Endothelial cell of umbilical vein (primary cell): ENCODE results near the gene RIOK3. TPM values are rescaled to one million over a fixed set of nuclear protein-coding genes. Genes with fewer than 3 reads are reported as not detected.
A peak's percentile ranks its signal among the peaks of the same experiment; 100 is the strongest.

Experiments used
- BruUV-seq: library from RNA; stranded (reverse); fragments of 400-500 nt; replicated peaks from 2 replicates; lab custom pipeline; 2021; lab: Mats Ljungman, UMichigan
- CTCF ChIA-PET: fragments of 300-600, 350-600 bp; sonication (Branson Sonifier 250); formaldehyde crosslinking; loops from one replicate; lab custom pipeline; 2021; ENCODE audit warnings: antibody characterized with exemption, inconsistent platforms; lab: Charles Lee
- POLR2A ChIA-PET: fragments of 300-600, 350-600 bp; sonication (Branson Sonifier 250); formaldehyde crosslinking; loops from one replicate; lab custom pipeline; 2021; ENCODE audit warnings: antibody characterized with exemption, inconsistent platforms; lab: Charles Lee
- DNase-seq: peaks from one replicate; pipeline ENCODE4 v3.0.0-alpha.2; 2011; ENCODE audit warnings: low read depth, low spot score
- FAIRE-seq: peaks from 2 replicates; lab custom pipeline; 2011; peaks lifted over from hg19 to GRCh38; lab: Jason Lieb, UNC
- H2AFZ ChIP-seq: 2 replicates; pipeline ENCODE4 v1.6.0; 2012; ENCODE audit warnings: low read depth, low read length, control low read depth, inconsistent platforms
- H3K27ac ChIP-seq: 2 replicates; pipeline ENCODE4 v1.5.1; 2011; ENCODE audit warnings: low read depth, mild to moderate bottlenecking, control low read depth, low read length, moderate library complexity; ENCODE audit not compliant: insufficient read depth
- H3K27me3 ChIP-seq, 2 experiments: 2 replicates each; pipeline versions ENCODE4 v1.6.0 to v1.6.1; 2011; ENCODE audit warnings: low read length in 2 of 2, mixed read lengths in 1 of 2; ENCODE audit not compliant: control insufficient read depth in 2 of 2, insufficient read depth in 2 of 2
- H3K36me3 ChIP-seq, 2 experiments: 2 replicates in 1 of 2; 3 replicates in 1 of 2; pipeline ENCODE4 v1.5.1; 2011; ENCODE audit warnings: low read length in 2 of 2, mild to moderate bottlenecking in 1 of 2, moderate library complexity in 1 of 2; ENCODE audit not compliant: control insufficient read depth in 2 of 2, insufficient read depth in 2 of 2; ENCODE audit errors: extremely low read depth in 1 of 2
- H3K4me1 ChIP-seq: 3 replicates; pipeline ENCODE4 v1.5.1; 2011; ENCODE audit warnings: mild to moderate bottlenecking, low read length; ENCODE audit not compliant: control insufficient read depth, insufficient read depth; ENCODE audit errors: extremely low read depth
- H3K4me2 ChIP-seq: 2 replicates; pipeline ENCODE4 v1.6.1; 2011; ENCODE audit warnings: low read length, control low read depth, mixed read lengths; ENCODE audit not compliant: insufficient read depth
- H3K4me3 ChIP-seq, 3 experiments: fragments of 200-600 bp in 1 of 3; sonication (generic), shearing (Covaris generic) in 1 of 3; replicated peaks in 1 of 3; 2 replicates each; pipeline ENCODE4 v1.5.1; 2011 to 2016; ENCODE audit warnings: control low read depth in 3 of 3, low read length in 3 of 3, mild to moderate bottlenecking in 2 of 3, inconsistent platforms in 1 of 3, low read depth in 1 of 3, moderate library complexity in 1 of 3; ENCODE audit not compliant: insufficient read depth in 1 of 3
- H3K79me2 ChIP-seq: 2 replicates; pipeline ENCODE4 v1.6.0; 2012; ENCODE audit warnings: low read length, inconsistent platforms; ENCODE audit not compliant: control insufficient read depth, insufficient read depth
- H3K9ac ChIP-seq: replicated peaks from 2 replicates; pipeline ENCODE3; 2011; ENCODE audit warnings: low read length, control low read depth; ENCODE audit not compliant: insufficient read depth; ENCODE audit errors: extremely low read depth
- H3K9me1 ChIP-seq: replicated peaks from 3 replicates; pipeline ENCODE4 v1.6.0; 2011; ENCODE audit warnings: mild to moderate bottlenecking, low read length; ENCODE audit not compliant: control insufficient read depth, insufficient read depth; ENCODE audit errors: extremely low read depth
- H3K9me3 ChIP-seq: replicated peaks from 2 replicates; pipeline ENCODE4 v1.5.1; 2012; ENCODE audit warnings: low read length, inconsistent platforms; ENCODE audit not compliant: control insufficient read depth, insufficient read depth
- H4K20me1 ChIP-seq: replicated peaks from 2 replicates; pipeline ENCODE3; 2011; ENCODE audit warnings: mild to moderate bottlenecking, low read length; ENCODE audit not compliant: control insufficient read depth, insufficient read depth; ENCODE audit errors: extremely low read depth
- CTCF ChIP-seq, 2 donors: IDR thresholded peaks; 1 replicate in 1 of 2; 2 replicates in 1 of 2; pipeline ENCODE4 v1.5.1; 2011; ENCODE audit warnings: low read length in 2 of 2, mild to moderate bottlenecking in 2 of 2, moderate library complexity in 2 of 2, control low read depth in 1 of 2, inconsistent platforms in 1 of 2, low read depth in 1 of 2; ENCODE audit not compliant: insufficient read depth in 1 of 2; ENCODE audit errors: extremely low read depth in 1 of 2
- EZH2 ChIP-seq: IDR thresholded peaks from 2 replicates; pipeline ENCODE4 v1.6.1; 2012; ENCODE audit warnings: borderline replicate concordance, low read depth, mild to moderate bottlenecking, moderate library complexity, low read length, inconsistent platforms; ENCODE audit not compliant: severe bottlenecking
- FOS ChIP-seq: IDR thresholded peaks from 2 replicates; pipeline ENCODE4 v1.6.1; 2011; ENCODE audit warnings: mild to moderate bottlenecking, low read length, moderate library complexity, borderline replicate concordance; ENCODE audit not compliant: insufficient read depth
- GATA2 ChIP-seq: IDR thresholded peaks from 2 replicates; pipeline ENCODE4 v1.7.0; 2011; ENCODE audit warnings: low read depth, mild to moderate bottlenecking, moderate library complexity, mixed read lengths, low read length; ENCODE audit not compliant: insufficient read length, insufficient read depth
- JUN ChIP-seq: IDR thresholded peaks from 2 replicates; pipeline ENCODE4 v1.6.1; 2011; ENCODE audit warnings: borderline replicate concordance, low read depth; ENCODE audit not compliant: insufficient read length, insufficient read depth
- MAX ChIP-seq: IDR thresholded peaks from 2 replicates; pipeline ENCODE4 v1.6.1; 2011; ENCODE audit not compliant: insufficient read depth, insufficient read length
- MYC ChIP-seq: IDR thresholded peaks from one replicate; pipeline ENCODE4 v1.6.1; 2011; ENCODE audit warnings: mild to moderate bottlenecking, low read depth, low read length
- POLR2A ChIP-seq: IDR thresholded peaks from 2 replicates; pipeline ENCODE4 v1.6.1; 2012; ENCODE audit warnings: low read depth, mild to moderate bottlenecking, control low read depth, low read length
- POLR2AphosphoS5 ChIP-seq: IDR thresholded peaks from 2 replicates; pipeline ENCODE4 v1.6.1; 2012; ENCODE audit warnings: low read depth, mild to moderate bottlenecking, control low read depth, low read length, moderate library complexity; ENCODE audit not compliant: insufficient read depth
- dilution Hi-C: fragments of 300-500 bp; cut with MboI; formaldehyde crosslinking; loops from one replicate; pipeline ENCODE4 v1.15.0; 2019; ENCODE audit warnings: low sequenced_read_pairs; ENCODE audit not compliant: extremely low pct_ligation_motif_present
- intact Hi-C: fragments of 100-400 bp; cut with micrococcal nuclease; formaldehyde crosslinking; loops from one replicate; pipeline ENCODE4 v1.10.0; 2022
- polyA plus RNA-seq, 4 experiments: library from polyadenylated mRNA; depleted of rRNA in 3 of 4; stranded (reverse) in 3 of 4; unstranded in 1 of 4; fragments of >200 nt; gene quantifications; 2 replicates each; pipeline versions ENCODE4 v1.2.1 to v1.2.3, GENCODE V29; 2011 to 2012; ENCODE audit warnings: missing spikeins in 1 of 4
- total RNA-seq: library from RNA; stranded (reverse); gene quantifications from 2 replicates; pipeline ENCODE4 v1.2.3, GENCODE V29; 2021

RIOK3 gene
- total and polyA plus RNA-seq, 2 donors (not counting 3 experiments of a cell fraction or from before 2014, with no cell fraction given), result 14.8 to 50.7 TPM

- BruUV-seq, result no TSS peak
- ChIA-PET CTCF (interaction anchor here (0.6 to 1.9 kb wide), 2 partner anchors 13 to 428 kb away, joined by 3 to 5 read pairs; no protein-coding TSS in a partner anchor), POLR2A (no interaction called here)
- H3K9me1 ChIP-seq, result no peaks in the 10 kb centered on the region
- dilution Hi-C loops, result no loop called here
- H3K27me3 ChIP-seq, result no peaks in the 10 kb centered on the region
- no peaks in the 10 kb centered on the region for H3K9me3 ChIP-seq
- peaks cover 79% of the 10 kb centered on the region for H3K79me2 ChIP-seq
- peaks cover 13% of the 10 kb centered on the region for H4K20me1 ChIP-seq
- no peak for TF ChIP-seq EZH2
- no peak for TF ChIP-seq POLR2A
- TF ChIP-seq JUN, result no peak
- TF ChIP-seq FOS, result no peak
- no peak for TF ChIP-seq POLR2AphosphoS5
- no peak for TF ChIP-seq GATA2
- TF ChIP-seq MAX, result no peak
- no peak for TF ChIP-seq CTCF (IDR thresholded peaks at IDR 0.05; ENCODE audit: extremely low read depth in 1 of 2, insufficient read depth in 1 of 2, low read depth in 1 of 2, low read length in 2 of 2)
- TF ChIP-seq MYC, result no peak
- H2AFZ ChIP-seq, result no peak overlapping the region
- H3K4me3 ChIP-seq, result no peak overlapping the region
- H3K36me3 ChIP-seq, result peaks cover 5 to 6% of the 10 kb centered on the region in 2 experiments
- intact Hi-C loops, result loop anchor here (5.0 kb wide), 1 partner anchor 527 kb away; the partner anchor contains the start of gene RBBP8
- no peak overlapping the region for H3K9ac ChIP-seq
- no peak overlapping the region for H3K27ac ChIP-seq
- DNase-seq, result peak; percentile 7
- no peak for FAIRE-seq
- no peak overlapping the region for H3K4me2 ChIP-seq
- H3K4me1 ChIP-seq, result peaks cover 13% of the 10 kb centered on the region
Observed at GRCh38 chr18:23458830-23459529, 5.9 kb downstream of the RIOK3 start.
